HS-27A (cell line): ENCODE measurements around the gene PGGHG.
"Not testable (repeated sequence)": the region's sequence is repeated elsewhere in the genome, so short reads cannot be mapped to it uniquely, and the experiment has no call there.

Source experiments
- DNase-seq: peaks from one replicate; pipeline ENCODE4 v3.0.0-alpha.2; 2012; ENCODE audit warnings: low read depth, missing footprints

PGGHG gene

GRCh38 chr11:330307-330693, 41.4 kb downstream of the PGGHG start:
- DNase-seq: no peak

GRCh38 chr11:330694-331357, 41.9 kb downstream of the PGGHG start:
- no peak for DNase-seq

- DNase-seq: no peak
These were observed 42.6 kb downstream of the PGGHG start for GRCh38 chr11:331358-332060.

GRCh38 chr11:332651-333480, 43.9 kb downstream of the PGGHG start:
- DNase-seq: no peak

- DNase-seq: not testable (repeated sequence)
These were observed 44.8 kb downstream of the PGGHG start for GRCh38 chr11:333616-334263.

- DNase-seq: no peak
These were observed 45.5 kb downstream of the PGGHG start for GRCh38 chr11:334264-334994.

GRCh38 chr11:335779-336658, 47.1 kb downstream of the PGGHG start:
- no peak for DNase-seq

GRCh38 chr11:336659-337198, 47.8 kb downstream of the PGGHG start:
- DNase-seq: no peak

- no peak for DNase-seq
These were observed 48.8 kb downstream of the PGGHG start for GRCh38 chr11:337711-338110.

GRCh38 chr11:339963-340362, 51.0 kb downstream of the PGGHG start:
- DNase-seq: no peak

- DNase-seq: no peak
These were observed 51.9 kb downstream of the PGGHG start for GRCh38 chr11:340539-341512.

- DNase-seq: no peak
These were observed 53.4 kb downstream of the PGGHG start for GRCh38 chr11:342328-342727.

GRCh38 chr11:344836-345578, 56.1 kb downstream of the PGGHG start:
- no peak for DNase-seq
